Epithelial cell of proximal tubule (primary cell): ENCODE results near the gene RBL2. TPM values are rescaled to one million over a fixed set of nuclear protein-coding genes. Genes with fewer than 3 reads are reported as not detected.
A peak's percentile ranks its signal among the peaks of the same experiment; 100 is the strongest.

Experiments
- DNase-seq: peaks from one replicate; pipeline ENCODE4 v3.0.0-alpha.2; 2011; ENCODE audit warnings: low read depth
- H3K4me3 ChIP-seq: 2 replicates; pipeline ENCODE4 v1.5.1; 2011; ENCODE audit warnings: low read depth, mild to moderate bottlenecking, low read length
- CTCF ChIP-seq: conservative IDR thresholded peaks from 2 replicates; pipeline ENCODE4 v1.5.1; 2012; ENCODE audit warnings: low read depth, mild to moderate bottlenecking, low read length
- total RNA-seq: library from RNA; depleted of rRNA; stranded (reverse); fragments of >200 nt; gene quantifications from 2 replicates; pipeline ENCODE4 v1.2.3, GENCODE V29; 2015

Gene RBL2
- total RNA-seq, 1 donor from 2014 or later: 31.1 TPM

GRCh38 chr16:53503270-53503923 is 69.1 kb downstream of the RBL2 start:
- TF ChIP-seq CTCF: no peak
- peak overlapping the region; percentile 81 for H3K4me3 ChIP-seq
- peak; percentile 98 for DNase-seq

GRCh38 chr16:53503991-53504663 is 69.9 kb downstream of the RBL2 start:
- peak; percentile 16 for TF ChIP-seq CTCF
- DNase-seq: no peak

GRCh38 chr16:53504665-53505064 is 70.4 kb downstream of the RBL2 start:
- H3K4me3 ChIP-seq: peak overlapping the region; percentile 80
- TF ChIP-seq CTCF: no peak
- peak; percentile 62 for DNase-seq

More at GRCh38 chr16:53503991-53504663, 69.9 kb downstream of the RBL2 start:
- peak overlapping the region; percentile 80 for H3K4me3 ChIP-seq

- TF ChIP-seq CTCF: no peak
- no peak for DNase-seq
- H3K4me3 ChIP-seq: no peak overlapping the region
These were observed 72.0 kb downstream of the RBL2 start for GRCh38 chr16:53506254-53506653.

- no peak overlapping the region for H3K4me3 ChIP-seq
- DNase-seq: no peak
These were observed 73.4 kb downstream of the RBL2 start for GRCh38 chr16:53507464-53508179.

GRCh38 chr16:53509906-53510703 is 75.8 kb downstream of the RBL2 start:
- peak overlapping the region; percentile 41 for H3K4me3 ChIP-seq
- peak; percentile 97 for TF ChIP-seq CTCF
- no peak for DNase-seq

More at GRCh38 chr16:53507464-53508179, 73.4 kb downstream of the RBL2 start:
- no peak for TF ChIP-seq CTCF
